Prostate gland (tissue), 2 donors: Measurements from ENCODE around the gene ACACA. TPM values are rescaled to one million over a fixed set of nuclear protein-coding genes. Genes with fewer than 3 reads are reported as not detected.
A peak's percentile ranks its signal among the peaks of the same experiment; 100 is the strongest.
"Not testable (repeated sequence)": the region's sequence is repeated elsewhere in the genome, so short reads cannot be mapped to it uniquely, and the experiment has no call there.

Experiments
- DNase-seq: peaks from one replicate; pipeline ENCODE4 v3.0.0-alpha.2; 2019; ENCODE audit warnings: low spot score
- H3K27ac ChIP-seq, 2 donors: fragments of 200-600 bp; sonication (generic); 2 replicates each; pipeline ENCODE4 v1.5.1; 2017 to 2019
- H3K27me3 ChIP-seq: fragments of 200-600 bp; sonication (generic); replicated peaks from 2 replicates; pipeline ENCODE4 v1.5.1; 2019; ENCODE audit not compliant: insufficient read depth
- H3K36me3 ChIP-seq, 2 donors: fragments of 200-600 bp; sonication (generic); 1 replicate in 1 of 2; 2 replicates in 1 of 2; pipeline versions ENCODE4 v1.5.1 to v1.8.1; 2017 to 2019
- H3K4me1 ChIP-seq: fragments of 200-600 bp; sonication (generic); replicated peaks from 2 replicates; pipeline ENCODE4 v1.5.1; 2019
- H3K4me3 ChIP-seq, 2 donors: fragments of 200-600 bp; sonication (generic); 2 replicates each; pipeline ENCODE4 v1.5.1; 2017 to 2019
- H3K9me3 ChIP-seq: fragments of 200-600 bp; sonication (generic); 2 replicates; pipeline ENCODE4 v1.5.1; 2017
- POLR2A ChIP-seq: fragments of 450-650 bp; IDR thresholded peaks from one replicate; pipeline ENCODE4 v1.6.1; 2016; ENCODE audit warnings: antibody characterized with exemption, mild to moderate bottlenecking
- POLR2AphosphoS5 ChIP-seq: sonication (generic); formaldehyde crosslinking; IDR thresholded peaks from one replicate; pipeline ENCODE4 v1.6.1; 2017; ENCODE audit warnings: antibody characterized with exemption
- WGBS: methylation state at CpG from one replicate; pipeline ENCODE4 v1.1.5; 2018; 5-methylcytosine and 5-hydroxymethylcytosine counted together
- intact Hi-C: fragments of 100-400 bp; cut with DNase I; formaldehyde crosslinking; loops from one replicate; pipeline ENCODE4 v1.14.2; 2022
- total RNA-seq, 2 donors: library from RNA; depleted of rRNA; stranded (reverse); fragments of >200 nt; gene quantifications; one replicate each; pipeline ENCODE4 v1.1.0, GENCODE V29; 2016
- TF ChIP-seq, protein P1 (sequence below), 4 experiments: fragments of 200-600 bp in 2 of 4; fragments of 450-650 bp in 2 of 4; sonication (generic) in 2 of 4; IDR thresholded peaks; 1 replicate in 3 of 4; 2 replicates in 1 of 4; pipeline ENCODE4 v1.5.1; 2016 to 2019; ENCODE audit warnings: antibody characterized with exemption in 4 of 4, mild to moderate bottlenecking in 2 of 4, moderate library complexity in 2 of 4

ACACA gene
- total RNA-seq, 2 donors from 2014 or later: 54.2 to 71.3 TPM

DNA sequence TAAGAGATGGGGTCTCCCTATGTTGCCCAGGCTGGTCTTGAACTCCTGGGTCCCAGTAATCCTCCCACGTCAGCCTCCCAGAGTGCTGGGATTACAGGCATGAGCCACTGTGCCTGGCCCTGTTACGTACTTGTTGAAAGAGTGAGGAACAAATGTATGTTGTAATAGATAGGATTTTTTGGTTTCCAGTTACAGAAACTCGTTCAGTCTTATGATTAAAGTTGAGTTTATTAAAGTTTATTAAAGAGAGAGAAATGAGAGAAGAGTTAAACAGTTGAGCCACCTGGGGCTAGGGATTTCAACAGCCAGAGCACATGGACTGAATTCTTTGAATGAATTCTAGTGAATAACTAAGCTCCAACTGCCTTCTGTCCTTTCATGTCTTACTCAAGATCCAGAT is 3.7 kb upstream of the ACACA start:
- 79% methylated on average over 3 of the region's 3 CpGs for WGBS
- Histone ChIP-seq H3K9me3 (no peaks in the 10 kb centered on the region), H3K27ac (no peak overlapping the region), H3K36me3 (peaks cover 0 to 5% of the 10 kb centered on the region in 2 donors), H3K4me1 (no peaks in the 10 kb centered on the region), H3K27me3 (no peaks in the 10 kb centered on the region), H3K4me3 (no peak overlapping the region)
- no peak for DNase-seq
- intact Hi-C loops: no loop called here
- TF ChIP-seq POLR2AphosphoS5 (no peak), POLR2A (no peak)
- TF ChIP-seq, protein P1, sequence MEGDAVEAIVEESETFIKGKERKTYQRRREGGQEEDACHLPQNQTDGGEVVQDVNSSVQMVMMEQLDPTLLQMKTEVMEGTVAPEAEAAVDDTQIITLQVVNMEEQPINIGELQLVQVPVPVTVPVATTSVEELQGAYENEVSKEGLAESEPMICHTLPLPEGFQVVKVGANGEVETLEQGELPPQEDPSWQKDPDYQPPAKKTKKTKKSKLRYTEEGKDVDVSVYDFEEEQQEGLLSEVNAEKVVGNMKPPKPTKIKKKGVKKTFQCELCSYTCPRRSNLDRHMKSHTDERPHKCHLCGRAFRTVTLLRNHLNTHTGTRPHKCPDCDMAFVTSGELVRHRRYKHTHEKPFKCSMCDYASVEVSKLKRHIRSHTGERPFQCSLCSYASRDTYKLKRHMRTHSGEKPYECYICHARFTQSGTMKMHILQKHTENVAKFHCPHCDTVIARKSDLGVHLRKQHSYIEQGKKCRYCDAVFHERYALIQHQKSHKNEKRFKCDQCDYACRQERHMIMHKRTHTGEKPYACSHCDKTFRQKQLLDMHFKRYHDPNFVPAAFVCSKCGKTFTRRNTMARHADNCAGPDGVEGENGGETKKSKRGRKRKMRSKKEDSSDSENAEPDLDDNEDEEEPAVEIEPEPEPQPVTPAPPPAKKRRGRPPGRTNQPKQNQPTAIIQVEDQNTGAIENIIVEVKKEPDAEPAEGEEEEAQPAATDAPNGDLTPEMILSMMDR (IDR thresholded peaks at IDR 0.05): no peak

DNA sequence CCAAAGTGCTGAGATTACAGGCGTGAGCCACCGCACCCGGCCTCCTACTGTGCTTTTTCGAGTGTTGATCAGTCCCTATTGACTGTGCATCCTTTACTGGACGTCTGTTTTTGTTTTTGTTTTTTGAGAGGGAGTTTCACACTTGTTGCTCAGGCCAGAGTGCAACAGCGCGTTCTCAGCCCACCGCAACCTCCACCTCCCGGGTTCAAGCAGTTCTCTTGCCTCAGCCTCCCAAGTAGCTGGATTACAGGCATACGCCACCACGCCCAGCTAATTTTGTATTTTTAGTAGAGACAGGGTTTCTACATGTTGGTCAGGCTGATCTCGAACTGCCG is 1.5 kb upstream of the ACACA start:
- H3K9me3 ChIP-seq, DNase-seq, H3K36me3 ChIP-seq, H3K27ac ChIP-seq, H3K27me3 ChIP-seq, intact Hi-C loops, H3K4me1 ChIP-seq, H3K4me3 ChIP-seq: not testable (repeated sequence)
- 92% methylated on average over 13 of the region's 13 CpGs for WGBS

DNA sequence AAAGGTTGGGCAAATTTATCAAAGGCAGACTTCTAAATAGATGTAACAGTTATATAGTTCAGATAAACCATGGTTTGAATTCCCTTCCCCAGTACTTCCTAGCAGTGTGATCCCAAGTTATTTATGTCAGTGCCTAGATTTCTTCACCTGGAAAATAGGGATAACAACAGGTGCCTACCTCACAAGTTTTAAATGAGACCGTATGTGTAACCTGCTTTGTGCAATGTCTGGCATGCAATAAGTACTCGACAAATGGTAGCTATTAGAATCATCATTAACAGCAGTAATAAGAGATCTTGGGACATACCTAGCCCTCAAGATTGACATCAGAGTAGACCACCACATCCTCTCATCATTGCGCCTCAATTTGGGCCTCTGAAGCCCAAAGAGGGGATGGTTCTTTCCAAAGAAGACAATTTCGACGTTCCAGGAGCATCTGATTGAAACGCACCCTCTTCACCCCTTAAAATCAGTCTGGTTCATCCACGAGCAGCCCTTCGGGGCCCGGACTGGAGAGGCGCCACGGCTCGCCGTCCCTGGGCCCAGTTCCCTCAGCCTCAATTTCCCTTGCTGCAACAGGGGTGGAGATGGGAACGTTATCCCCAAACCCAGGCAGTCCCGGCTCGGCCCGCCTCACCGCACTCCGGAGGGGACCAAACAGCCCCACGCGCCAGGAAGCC is 541 bp downstream of the ACACA start:
- intact Hi-C loops: loop anchor here (2.0 kb wide), 1 partner anchor 85 kb away; no protein-coding TSS in a partner anchor
- under 1% methylated on average over 21 of the region's 21 CpGs for WGBS

DNA sequence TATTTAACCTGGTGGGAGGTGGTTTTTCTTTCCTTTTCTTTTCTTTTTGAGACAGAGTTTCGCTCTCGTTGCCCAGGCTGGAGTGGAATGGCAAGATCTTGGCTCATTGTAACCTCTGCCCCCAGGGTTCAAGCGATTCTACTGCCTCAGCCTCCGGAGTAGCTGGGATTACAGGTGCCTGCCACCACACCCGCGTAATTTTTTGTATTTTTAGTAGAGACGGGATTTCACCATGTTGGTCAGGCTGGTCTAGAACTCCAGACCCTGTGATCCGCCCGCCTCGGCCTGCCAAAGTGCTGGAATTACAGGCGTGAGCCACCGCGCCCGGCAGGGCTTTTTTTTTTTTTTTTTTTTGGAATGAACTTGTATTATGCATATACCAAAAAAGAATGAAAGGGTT is 1.1 kb downstream of the ACACA start:
- H3K27me3 ChIP-seq, DNase-seq, H3K27ac ChIP-seq, H3K4me3 ChIP-seq, H3K36me3 ChIP-seq, intact Hi-C loops, H3K4me1 ChIP-seq, H3K9me3 ChIP-seq: not testable (repeated sequence)
- WGBS: 56% methylated on average over 14 of the region's 14 CpGs

More for the DNA sequence above, 541 bp downstream of the ACACA start:
- H3K4me1 ChIP-seq: no peaks in the 10 kb centered on the region
- peak overlapping the region; percentile 85 to 88 for H3K27ac ChIP-seq
- H3K9me3 ChIP-seq: no peaks in the 10 kb centered on the region
- DNase-seq: no peak
- peak overlapping the region; percentile 67 to 84 for H3K4me3 ChIP-seq
- no peaks in the 10 kb centered on the region for H3K27me3 ChIP-seq
- TF ChIP-seq POLR2A: no peak
- TF ChIP-seq POLR2AphosphoS5: no peak
- TF ChIP-seq, protein P1 (IDR thresholded peaks at IDR 0.05): no peak
- no peaks in the 10 kb centered on the region for H3K36me3 ChIP-seq

DNA sequence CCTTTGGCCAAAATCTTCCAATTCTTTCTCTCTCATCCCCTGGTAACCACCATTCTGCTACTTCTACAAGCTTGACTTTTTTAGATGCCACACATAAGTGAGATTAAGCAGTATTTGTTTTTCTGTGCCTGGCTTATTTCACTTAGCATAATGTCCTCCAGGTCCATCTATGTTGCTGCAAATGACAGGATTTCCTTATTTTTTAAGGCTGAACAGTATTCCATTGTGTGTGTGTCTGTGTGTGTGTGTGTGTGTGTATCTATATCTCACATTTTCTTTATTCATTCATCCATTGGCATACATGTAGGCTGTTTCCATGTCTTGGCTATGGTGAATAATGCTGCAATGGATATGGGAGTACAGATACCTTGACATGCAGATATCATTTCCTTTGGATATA is 6.1 kb downstream of the ACACA start:
- Histone ChIP-seq H3K4me1 (no peaks in the 10 kb centered on the region), H3K9me3 (no peaks in the 10 kb centered on the region), H3K36me3 (no peaks in the 10 kb centered on the region), H3K27me3 (no peaks in the 10 kb centered on the region), H3K27ac (no peak overlapping the region), H3K4me3 (no peak overlapping the region)
- TF ChIP-seq POLR2A: no peak
- TF ChIP-seq POLR2AphosphoS5: no peak
- TF ChIP-seq, protein P1 (IDR thresholded peaks at IDR 0.05): no peak
- intact Hi-C loops: no loop called here
- DNase-seq: no peak

DNA sequence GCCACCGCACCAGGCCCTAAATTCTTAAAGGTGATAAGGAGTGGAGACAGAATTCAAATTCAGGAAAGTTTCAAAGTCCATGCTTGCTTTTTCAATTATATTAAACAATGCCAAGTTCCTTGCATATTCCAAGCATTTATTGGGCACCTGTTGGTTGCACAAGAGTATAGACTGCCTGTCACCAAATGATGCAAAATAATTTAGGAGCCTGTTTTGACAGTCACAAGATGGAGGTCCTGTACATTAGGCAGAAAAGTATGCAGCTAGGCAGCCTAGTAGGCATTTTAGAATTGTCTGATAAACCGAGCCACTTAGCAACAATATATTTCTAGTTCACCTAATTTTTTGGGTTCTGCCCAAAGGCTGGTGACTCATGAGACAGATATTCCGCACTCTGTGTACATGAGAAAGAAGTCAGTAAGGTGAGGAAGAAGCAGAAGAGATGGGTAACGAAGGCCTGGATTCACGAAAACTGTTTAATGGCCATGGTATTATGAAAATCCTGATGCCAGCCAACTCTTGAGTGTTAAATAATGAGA is 7.3 kb downstream of the ACACA start:
- intact Hi-C loops: no loop called here
- Histone ChIP-seq H3K36me3 (no peaks in the 10 kb centered on the region), H3K4me3 (no peak overlapping the region), H3K9me3 (no peaks in the 10 kb centered on the region), H3K27me3 (no peaks in the 10 kb centered on the region), H3K4me1 (no peaks in the 10 kb centered on the region), H3K27ac (no peak overlapping the region)
- 92% methylated on average over 5 of the region's 5 CpGs for WGBS
- no peak for DNase-seq
- TF ChIP-seq POLR2A: no peak
- TF ChIP-seq, protein P1 (IDR thresholded peaks at IDR 0.05): no peak
- TF ChIP-seq POLR2AphosphoS5: no peak
